ENCODE measurements around the gene SORL1.

SORL1 gene

GRCh38 chr11:121577106-121577848 is 125.2 kb downstream of the SORL1 start:
- Histone ChIP-seq H3K4me2 (no peak overlapping the region), H3K4me1 (ENCODE audit: low read depth, poor library complexity, severe bottlenecking) (no peaks in the 10 kb centered on the region), H3K36me3 (ENCODE audit: insufficient read depth) (no peaks in the 10 kb centered on the region), H3K9ac (no peak overlapping the region), H3K79me2 (ENCODE audit: insufficient read depth, low read depth) (no peaks in the 10 kb centered on the region), H3K27ac (no peak overlapping the region), H2AFZ (ENCODE audit: low read depth) (no peak overlapping the region), H3K27me3 (ENCODE audit: insufficient read depth, low read depth) (no peaks in the 10 kb centered on the region), H3K4me3 (IDR thresholded peaks at IDR 0.05; ENCODE audit: insufficient read depth, low read depth, low read length) (no peak overlapping the region), H4K20me1 (ENCODE audit: insufficient read depth) (no peaks in the 10 kb centered on the region)
- no peak for TF ChIP-seq CTCF (conservative IDR thresholded peaks at IDR 0.05; ENCODE audit: low read depth, low read length)

- Histone ChIP-seq H2AFZ (ENCODE audit: low read depth) (no peak overlapping the region), H3K4me3 (IDR thresholded peaks at IDR 0.05; ENCODE audit: insufficient read depth, low read depth, low read length) (no peak overlapping the region), H3K4me2 (no peak overlapping the region), H3K27ac (no peak overlapping the region), H3K36me3 (ENCODE audit: insufficient read depth) (no peaks in the 10 kb centered on the region), H3K9ac (no peak overlapping the region), H3K27me3 (ENCODE audit: insufficient read depth, low read depth) (no peaks in the 10 kb centered on the region), H4K20me1 (ENCODE audit: insufficient read depth) (no peaks in the 10 kb centered on the region), H3K79me2 (ENCODE audit: insufficient read depth, low read depth) (no peaks in the 10 kb centered on the region), H3K4me1 (ENCODE audit: low read depth, poor library complexity, severe bottlenecking) (no peaks in the 10 kb centered on the region)
- TF ChIP-seq CTCF (conservative IDR thresholded peaks at IDR 0.05; ENCODE audit: low read depth, low read length) = no peak
These were observed 126.3 kb downstream of the SORL1 start for GRCh38 chr11:121578251-121578976.

- H3K27me3 ChIP-seq (ENCODE audit: insufficient read depth, low read depth) = no peaks in the 10 kb centered on the region
- no peak overlapping the region for H3K4me3 ChIP-seq (IDR thresholded peaks at IDR 0.05; ENCODE audit: insufficient read depth, low read depth, low read length)
- no peak for TF ChIP-seq CTCF (conservative IDR thresholded peaks at IDR 0.05; ENCODE audit: low read depth, low read length)
- no peak overlapping the region for H2AFZ ChIP-seq (ENCODE audit: low read depth)
- no peaks in the 10 kb centered on the region for H4K20me1 ChIP-seq (ENCODE audit: insufficient read depth)
- H3K4me2 ChIP-seq = no peak overlapping the region
- H3K36me3 ChIP-seq (ENCODE audit: insufficient read depth) = no peaks in the 10 kb centered on the region
- no peak overlapping the region for H3K27ac ChIP-seq
- H3K79me2 ChIP-seq (ENCODE audit: insufficient read depth, low read depth) = no peaks in the 10 kb centered on the region
- no peak overlapping the region for H3K9ac ChIP-seq
- H3K4me1 ChIP-seq (ENCODE audit: low read depth, poor library complexity, severe bottlenecking) = no peaks in the 10 kb centered on the region
These were observed 128.0 kb downstream of the SORL1 start for GRCh38 chr11:121580154-121580553.

- Histone ChIP-seq H3K36me3 (ENCODE audit: insufficient read depth) (no peaks in the 10 kb centered on the region), H3K4me3 (IDR thresholded peaks at IDR 0.05; ENCODE audit: insufficient read depth, low read depth, low read length) (no peak overlapping the region), H3K4me2 (no peak overlapping the region), H3K27me3 (ENCODE audit: insufficient read depth, low read depth) (no peaks in the 10 kb centered on the region), H3K9ac (no peak overlapping the region), H4K20me1 (ENCODE audit: insufficient read depth) (no peaks in the 10 kb centered on the region), H3K79me2 (ENCODE audit: insufficient read depth, low read depth) (no peaks in the 10 kb centered on the region), H2AFZ (ENCODE audit: low read depth) (no peak overlapping the region), H3K27ac (no peak overlapping the region), H3K4me1 (ENCODE audit: low read depth, poor library complexity, severe bottlenecking) (no peaks in the 10 kb centered on the region)
- no peak for TF ChIP-seq CTCF (conservative IDR thresholded peaks at IDR 0.05; ENCODE audit: low read depth, low read length)
These were observed 129.5 kb downstream of the SORL1 start for GRCh38 chr11:121581607-121582006.
